Measurements from ENCODE around the gene ZNF345. TPM values are rescaled to one million over a fixed set of nuclear protein-coding genes. Genes with fewer than 3 reads are reported as not detected.

Gene ZNF345
- total and polyA plus RNA-seq, 10 of the 15 experiments (the other 5 are each of a cell fraction or from before 2014, with no cell fraction given) = 1.3 to 3.0 (median 2.0) TPM

DNA sequence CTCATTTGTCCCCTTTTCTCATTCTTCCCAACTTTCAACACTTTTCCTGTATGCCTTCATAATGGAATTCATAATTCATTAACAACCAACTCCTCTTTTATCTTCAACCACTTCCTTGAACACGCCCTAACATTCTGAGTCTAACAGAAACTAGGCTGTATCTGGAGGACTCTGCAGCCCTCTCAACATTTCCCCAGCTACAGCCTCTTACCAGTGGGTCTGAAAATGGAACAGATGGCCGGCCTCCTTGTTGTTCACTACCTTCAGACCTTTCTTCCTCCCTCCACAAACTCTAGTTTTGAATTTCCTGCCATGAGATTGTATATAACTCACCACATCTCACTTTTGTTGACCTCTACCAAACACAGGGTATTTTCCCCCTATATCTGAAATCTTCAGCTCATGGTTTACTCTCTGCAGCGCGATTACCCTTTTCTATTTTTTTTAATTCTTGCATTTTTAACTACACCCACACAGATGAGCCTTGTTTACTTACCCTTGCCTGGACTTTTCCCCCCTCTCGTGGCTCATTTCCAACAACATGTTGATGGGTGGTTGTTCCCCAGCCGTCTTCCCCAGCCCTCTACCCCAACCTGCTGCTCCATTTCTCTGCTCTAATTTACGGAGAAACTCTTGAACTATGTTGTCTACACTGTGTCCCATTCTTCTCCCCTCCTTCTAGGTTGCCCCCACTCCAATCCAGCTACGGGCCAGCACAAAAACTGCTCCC lies 13.3 kb upstream of the ZNF345 start:
- Histone ChIP-seq H3K4me3 (peak overlapping the region; percentile 79), H4K20me1 (ENCODE audit: control insufficient read depth, insufficient read depth) (no peaks in the 10 kb centered on the region), H3K27me3 (replicated peaks in 1 of 2; ENCODE audit: control insufficient read depth in 2 of 2, insufficient read depth in 2 of 2, low read length in 1 of 2) (no peaks in the 10 kb centered on the region), H3K9ac (ENCODE audit: control insufficient read depth, insufficient read depth, low read length) (peak overlapping the region; percentile 71), H3K4me2 (ENCODE audit: control insufficient read depth, insufficient read depth) (peak overlapping the region; percentile 90), H3K9me3 (replicated peaks; ENCODE audit: control insufficient read depth, insufficient read depth, low read length) (peaks cover 21% of the 10 kb centered on the region), H3K36me3 (ENCODE audit: control insufficient read depth in 2 of 2, insufficient read depth in 2 of 2, low read length in 1 of 2) (peaks cover 0 to 3% of the 10 kb centered on the region in 2 experiments; a peak in 1 of 4 replicates), H3K4me1 (ENCODE audit: control insufficient read depth, insufficient read depth, low read length) (0 out of 2 replicates have a peak, but pooled peaks cover 3% of the 10 kb centered on the region), H2AFZ (ENCODE audit: control insufficient read depth, low read depth, low read length) (peak overlapping the region; percentile 83), H3K79me2 (ENCODE audit: control insufficient read depth, insufficient read depth, low read length) (0 out of 2 replicates have a peak, but pooled peaks cover 2% of the 10 kb centered on the region), H3K27ac (ENCODE audit: control insufficient read depth, insufficient read depth) (peak overlapping the region; percentile 69)
- SMC1A ChIA-PET (ENCODE audit: uncharacterized antibody, unreplicated experiment) = interaction anchor here (1.2 to 4.6 kb wide), 2 partner anchors 12 to 15 kb away, joined by 3 to 37 read pairs; partner anchors contain the start of gene ZNF345
- BruUV-seq (replicated peaks) = no TSS peak
- in situ Hi-C loops (cut with MboI) = no loop called here
- CTCF ChIA-PET = interaction anchor here (0.6 to 1.3 kb wide), 2 partner anchors 13 to 17 kb away, joined by 4 read pairs; partner anchors contain the start of gene ZNF345
- WGBS (ENCODE audit: insufficient coverage, insufficient replicate concordance, low lambda C conversion rate, missing lambda C conversion rate) = 25% methylated on average over 8 of the region's 8 CpGs
- TF ChIP-seq CBX5 (IDR thresholded peaks at IDR 0.05; ENCODE audit: low read depth) = 0 out of 2 replicates have a peak, but pooled peaks have one; percentile 8
- TF ChIP-seq MTA2 (IDR thresholded peaks at IDR 0.05; ENCODE audit: low read depth) = no peak
- FAIRE-seq = no peak
- no peak for ATAC-seq
- POLR2A ChIA-PET = interaction anchor here (1.0 to 3.3 kb wide), 2 partner anchors 12 to 150 kb away, joined by 4 to 37 read pairs; partner anchors contain the start of genes ZNF345 and ZNF567
- RAD21 ChIA-PET (ENCODE audit: unreplicated experiment) = interaction anchor here (3.0 kb wide), 1 partner anchor 12 kb away, joined by 38 read pairs; the partner anchor contains the start of gene ZNF345
- intact Hi-C loops (cut with micrococcal nuclease; ENCODE audit: unreplicated experiment) = loop anchor here (5.0 kb wide), 1 partner anchor 65 kb away; the partner anchor contains the start of gene ZNF850
- no peak for DNase-seq (ENCODE audit: low read depth, low spot score)
